COR-L47 (cell line): ENCODE data around the gene OCRL.

Experiments
- DNase-seq: peaks from one replicate; lab custom pipeline; 2025; lab: John Stamatoyannopoulos, UW

OCRL gene

GRCh38 chrX:129585167-129585566 is 45.1 kb downstream of the OCRL start:
- no peak for DNase-seq

GRCh38 chrX:129585691-129586090 is 45.6 kb downstream of the OCRL start:
- DNase-seq = no peak

- DNase-seq = no peak
These were observed 46.4 kb downstream of the OCRL start for GRCh38 chrX:129586446-129586845.

GRCh38 chrX:129590596-129590995 is 50.5 kb downstream of the OCRL start:
- no peak for DNase-seq

GRCh38 chrX:129593137-129593536 is 53.1 kb downstream of the OCRL start:
- DNase-seq = peak; percentile 0

- no peak for DNase-seq
These were observed 54.7 kb downstream of the OCRL start for GRCh38 chrX:129594781-129595180.

- no peak for DNase-seq
These were observed 56.0 kb downstream of the OCRL start for GRCh38 chrX:129596077-129596476.

GRCh38 chrX:129597905-129598304 is 57.8 kb downstream of the OCRL start:
- no peak for DNase-seq

GRCh38 chrX:129599499-129599898 is 59.4 kb downstream of the OCRL start:
- DNase-seq = no peak

GRCh38 chrX:129599996-129600395 is 59.9 kb downstream of the OCRL start:
- DNase-seq = no peak

GRCh38 chrX:129600981-129601424 is 60.9 kb downstream of the OCRL start:
- DNase-seq = no peak

GRCh38 chrX:129606918-129607317 is 66.9 kb downstream of the OCRL start:
- peak; percentile 14 for DNase-seq

GRCh38 chrX:129608496-129608895 is 68.4 kb downstream of the OCRL start:
- DNase-seq = no peak

GRCh38 chrX:129609395-129609794 is 69.3 kb downstream of the OCRL start:
- no peak for DNase-seq

GRCh38 chrX:129612396-129612795 is 72.3 kb downstream of the OCRL start:
- no peak for DNase-seq

- no peak for DNase-seq
These were observed 73.5 kb downstream of the OCRL start for GRCh38 chrX:129613596-129613995.

GRCh38 chrX:129614481-129615255 is 74.6 kb downstream of the OCRL start:
- no peak for DNase-seq

GRCh38 chrX:129617420-129617819 is 77.4 kb downstream of the OCRL start:
- DNase-seq = no peak

GRCh38 chrX:129618997-129619396 is 78.9 kb downstream of the OCRL start:
- no peak for DNase-seq

- no peak for DNase-seq
These were observed 82.8 kb downstream of the OCRL start for GRCh38 chrX:129622757-129623301.

- DNase-seq = no peak
These were observed 86.0 kb downstream of the OCRL start for GRCh38 chrX:129626026-129626425.

GRCh38 chrX:129629837-129630236 is 89.8 kb downstream of the OCRL start:
- DNase-seq = no peak

- no peak for DNase-seq
These were observed 91.8 kb downstream of the OCRL start for GRCh38 chrX:129631849-129632248.

- DNase-seq = peak; percentile 9
These were observed 92.4 kb downstream of the OCRL start for GRCh38 chrX:129632443-129632842.
